GM12874 (cell line): ENCODE data around the gene RPS24.

Source experiments
- TF ChIP-seq, protein P1 (sequence below): IDR thresholded peaks from 2 replicates; pipeline ENCODE4 v1.5.1; 2011; ENCODE audit warnings: low read depth, mild to moderate bottlenecking, control low read depth, low read length, moderate library complexity; ENCODE audit not compliant: insufficient read depth

The RPS24 gene

DNA sequence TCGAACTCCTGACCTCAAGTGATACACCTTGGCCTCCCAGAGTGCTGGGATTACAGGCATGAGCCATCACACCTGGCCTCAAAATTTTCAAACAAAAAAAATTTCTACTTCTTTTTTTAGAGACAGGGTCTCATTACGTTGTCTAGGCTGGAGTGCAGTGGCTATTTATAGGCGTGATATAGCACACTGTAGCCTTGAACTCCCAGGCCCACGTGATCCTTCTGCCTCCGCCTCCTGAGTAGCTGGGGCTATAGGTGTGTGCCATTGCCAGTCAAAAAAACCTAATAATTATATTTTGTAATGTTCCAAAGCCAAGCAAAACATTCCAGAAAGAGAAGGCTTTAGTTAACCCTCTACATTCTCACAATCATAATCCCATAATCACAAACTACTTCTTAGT, 18.1 kb upstream of the RPS24 start:
- TF ChIP-seq, protein P1, sequence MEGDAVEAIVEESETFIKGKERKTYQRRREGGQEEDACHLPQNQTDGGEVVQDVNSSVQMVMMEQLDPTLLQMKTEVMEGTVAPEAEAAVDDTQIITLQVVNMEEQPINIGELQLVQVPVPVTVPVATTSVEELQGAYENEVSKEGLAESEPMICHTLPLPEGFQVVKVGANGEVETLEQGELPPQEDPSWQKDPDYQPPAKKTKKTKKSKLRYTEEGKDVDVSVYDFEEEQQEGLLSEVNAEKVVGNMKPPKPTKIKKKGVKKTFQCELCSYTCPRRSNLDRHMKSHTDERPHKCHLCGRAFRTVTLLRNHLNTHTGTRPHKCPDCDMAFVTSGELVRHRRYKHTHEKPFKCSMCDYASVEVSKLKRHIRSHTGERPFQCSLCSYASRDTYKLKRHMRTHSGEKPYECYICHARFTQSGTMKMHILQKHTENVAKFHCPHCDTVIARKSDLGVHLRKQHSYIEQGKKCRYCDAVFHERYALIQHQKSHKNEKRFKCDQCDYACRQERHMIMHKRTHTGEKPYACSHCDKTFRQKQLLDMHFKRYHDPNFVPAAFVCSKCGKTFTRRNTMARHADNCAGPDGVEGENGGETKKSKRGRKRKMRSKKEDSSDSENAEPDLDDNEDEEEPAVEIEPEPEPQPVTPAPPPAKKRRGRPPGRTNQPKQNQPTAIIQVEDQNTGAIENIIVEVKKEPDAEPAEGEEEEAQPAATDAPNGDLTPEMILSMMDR: no peak

- TF ChIP-seq, protein P1: no peak
Measured at GRCh38 chr10:78017856-78018255, 15.8 kb upstream of the RPS24 start.

GRCh38 chr10:78019264-78019663, 14.4 kb upstream of the RPS24 start:
- TF ChIP-seq, protein P1: no peak

DNA sequence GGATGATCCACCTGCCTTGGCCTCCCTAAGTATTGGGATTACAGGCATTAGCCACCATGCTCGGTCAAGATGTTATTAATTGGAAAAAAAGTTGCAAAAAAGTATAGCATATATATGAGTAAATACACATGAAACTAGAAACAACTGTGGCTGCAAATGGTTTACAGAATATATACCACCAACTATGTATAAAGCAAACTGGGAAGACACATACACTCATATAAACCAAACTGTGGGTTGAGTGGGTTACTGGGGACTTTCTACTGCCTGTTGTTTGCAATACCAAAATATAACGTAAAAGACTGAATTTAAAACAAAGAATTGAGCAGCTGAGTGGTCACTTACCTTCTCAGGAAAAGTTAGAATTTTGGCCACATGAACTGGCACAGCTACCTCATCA, 12.5 kb upstream of the RPS24 start:
- TF ChIP-seq, protein P1: no peak

DNA sequence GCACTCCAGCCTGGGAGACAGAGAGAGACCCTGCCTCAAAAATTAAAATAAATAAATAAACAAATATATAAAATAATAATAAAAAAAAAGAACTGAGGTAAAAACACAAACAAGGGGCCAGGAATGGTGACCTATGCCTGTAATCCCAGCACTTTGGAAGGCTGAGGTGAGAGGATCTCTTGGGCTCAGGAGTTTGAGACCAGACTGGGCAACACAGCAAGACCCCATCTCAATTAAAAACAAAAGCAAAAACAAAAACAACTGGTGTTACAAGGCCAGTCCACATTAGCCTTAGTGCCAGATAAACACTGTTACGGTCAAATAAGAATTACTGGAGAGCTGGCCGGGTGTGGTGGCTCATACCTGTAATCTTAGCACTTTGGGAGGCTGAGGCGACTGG, 9.9 kb upstream of the RPS24 start:
- TF ChIP-seq, protein P1: no peak

- TF ChIP-seq, protein P1: no peak
Measured at GRCh38 chr10:78025685-78026364, 7.8 kb upstream of the RPS24 start.

- TF ChIP-seq, protein P1: no peak
Measured at GRCh38 chr10:78028438-78029268, 5.0 kb upstream of the RPS24 start.
